Stimulated activated CD8-positive, alpha-beta memory T cell treated with anti-CD3 and anti-CD28 coated beads, Interleukin-7, amount 100 ng/mL, for 48 hours (primary cell): ENCODE results near the gene CNTNAP5.

Experiments used
- DNase-seq, 2 donors: peaks; one replicate each; pipeline ENCODE4 v3.0.0-alpha.2; 2020; ENCODE audit warnings: low read depth in 1 of 2; ENCODE audit errors: extremely low read depth in 1 of 2

CNTNAP5 gene

GRCh38 chr2:124025171-124025580 is at the start of gene CNTNAP5:
Gene CNTNAP5 (plus strand): TSS chr2:124025287. CDS start chr2:124025651, 364 bp downstream.
- DNase-seq, result no peak

- no peak for DNase-seq
Measured at GRCh38 chr2:123976054-123976648, 48.9 kb upstream of the CNTNAP5 start.

GRCh38 chr2:123993728-123994323 is 31.3 kb upstream of the CNTNAP5 start:
- no peak for DNase-seq

GRCh38 chr2:123999681-124000080 is 25.4 kb upstream of the CNTNAP5 start:
- no peak for DNase-seq

GRCh38 chr2:124001696-124002430 is 23.2 kb upstream of the CNTNAP5 start:
- no peak for DNase-seq

GRCh38 chr2:124018890-124019289 is 6.2 kb upstream of the CNTNAP5 start:
- no peak for DNase-seq

GRCh38 chr2:124024561-124025170 is 421 bp upstream of the CNTNAP5 start:
- DNase-seq, result no peak

- DNase-seq, result no peak
Measured at GRCh38 chr2:124025891-124026434, 876 bp downstream of the CNTNAP5 start.

GRCh38 chr2:124026503-124026902 is 1.4 kb downstream of the CNTNAP5 start:
- no peak for DNase-seq

- DNase-seq, result no peak
Measured at GRCh38 chr2:124027182-124027581, 2.1 kb downstream of the CNTNAP5 start.

GRCh38 chr2:124032799-124033198 is 7.7 kb downstream of the CNTNAP5 start:
- DNase-seq, result no peak

- no peak for DNase-seq
Measured at GRCh38 chr2:124034265-124034664, 9.2 kb downstream of the CNTNAP5 start.

- no peak for DNase-seq
Measured at GRCh38 chr2:124035001-124035400, 9.9 kb downstream of the CNTNAP5 start.

- no peak for DNase-seq
Measured at GRCh38 chr2:124039032-124039431, 13.9 kb downstream of the CNTNAP5 start.

GRCh38 chr2:124039762-124040291 is 14.7 kb downstream of the CNTNAP5 start:
- no peak for DNase-seq

GRCh38 chr2:124045894-124046293 is 20.8 kb downstream of the CNTNAP5 start:
- DNase-seq, result no peak

- no peak for DNase-seq
Measured at GRCh38 chr2:124046332-124046731, 21.2 kb downstream of the CNTNAP5 start.

- DNase-seq, result no peak
Measured at GRCh38 chr2:124048102-124048501, 23.0 kb downstream of the CNTNAP5 start.

- no peak for DNase-seq
Measured at GRCh38 chr2:124048664-124049063, 23.6 kb downstream of the CNTNAP5 start.

GRCh38 chr2:124049136-124049535 is 24.0 kb downstream of the CNTNAP5 start:
- DNase-seq, result no peak

GRCh38 chr2:124050833-124051497 is 25.9 kb downstream of the CNTNAP5 start:
- no peak for DNase-seq
